Panc1 (cell line): ENCODE results near the gene VWA3B. TPM values are rescaled to one million over a fixed set of nuclear protein-coding genes. Genes with fewer than 3 reads are reported as not detected.
"Not testable (repeated sequence)": the region's sequence is repeated elsewhere in the genome, so short reads cannot be mapped to it uniquely, and the experiment has no call there.

Source experiments
- ATAC-seq: fragments of 200-7000 bp; cut with Tn5 transposase; 2 replicates; pipeline ENCODE4 v1.9.1; 2020; ENCODE audit warnings: mild to moderate bottlenecking, moderate library complexity
- BruUV-seq: library from RNA; stranded (reverse); fragments of 400-500 nt; replicated peaks from 2 replicates; lab custom pipeline; 2021; lab: Mats Ljungman, UMichigan
- CTCF ChIA-PET: fragments of 300-600 bp; sonication (Branson Sonifier 250); formaldehyde crosslinking; loops from one replicate; lab custom pipeline; 2022; ENCODE audit warnings: antibody characterized with exemption; lab: Charles Lee
- POLR2A ChIA-PET: fragments of 300-600 bp; sonication (Branson Sonifier 250); formaldehyde crosslinking; loops from one replicate; lab custom pipeline; 2022; ENCODE audit warnings: antibody characterized with exemption; lab: Charles Lee
- DNase-seq: peaks from one replicate; pipeline ENCODE4 v3.0.0-alpha.2; 2010; ENCODE audit warnings: low read depth, low spot score
- H3K27ac ChIP-seq: 2 replicates; pipeline ENCODE4 v1.5.1; 2011; ENCODE audit warnings: mild to moderate bottlenecking, low read length, inconsistent platforms
- H3K27me3 ChIP-seq: fragments of 200-500 bp; sonication (Bioruptor generic); 2 replicates; pipeline ENCODE4 v1.6.0; 2014; ENCODE audit warnings: low read length, inconsistent platforms; ENCODE audit not compliant: control insufficient read depth, insufficient read depth
- H3K36me3 ChIP-seq: fragments of 200-500 bp; sonication (Bioruptor generic); 2 replicates; pipeline ENCODE4 v1.5.1; 2014; ENCODE audit warnings: inconsistent platforms, mild to moderate bottlenecking, low read length, moderate library complexity; ENCODE audit not compliant: control insufficient read depth, insufficient read depth
- H3K4me1 ChIP-seq: 2 replicates; pipeline ENCODE4 v1.5.1; 2011; ENCODE audit warnings: inconsistent platforms, mild to moderate bottlenecking, low read length, moderate library complexity; ENCODE audit not compliant: control insufficient read depth, insufficient read depth
- H3K4me3 ChIP-seq, 2 experiments: 2 replicates each; pipeline ENCODE4 v1.5.1; 2011 to 2012; ENCODE audit warnings: low read depth in 2 of 2, low read length in 2 of 2, mild to moderate bottlenecking in 2 of 2, inconsistent platforms in 1 of 2, moderate library complexity in 1 of 2
- H3K9me3 ChIP-seq: fragments of 200-500 bp; sonication (Bioruptor generic); 2 replicates; pipeline ENCODE4 v1.5.1; 2014; ENCODE audit warnings: low read depth, mild to moderate bottlenecking, inconsistent platforms, low read length, moderate library complexity; ENCODE audit not compliant: control insufficient read depth, insufficient read depth
- POLR2AphosphoS5 ChIP-seq: IDR thresholded peaks from 2 replicates; pipeline ENCODE4 v1.6.1; 2012; ENCODE audit warnings: mild to moderate bottlenecking, low read depth, low read length, moderate library complexity
- REST ChIP-seq, 2 experiments: IDR thresholded peaks; 2 replicates each; pipeline ENCODE4 v1.6.1; 2011 to 2012; ENCODE audit warnings: low read depth in 2 of 2, control low read depth in 1 of 2, low read length in 1 of 2, mild to moderate bottlenecking in 1 of 2, moderate library complexity in 1 of 2; ENCODE audit not compliant: insufficient read depth in 1 of 2
- SIN3A ChIP-seq: IDR thresholded peaks from 2 replicates; pipeline ENCODE4 v1.6.1; 2012; ENCODE audit warnings: low read depth, mild to moderate bottlenecking, low read length, moderate library complexity, borderline replicate concordance; ENCODE audit not compliant: insufficient read depth
- TCF7L2 ChIP-seq: IDR thresholded peaks from 2 replicates; pipeline ENCODE4 v1.6.1; 2011; ENCODE audit warnings: mild to moderate bottlenecking, low read depth, low read length, inconsistent platforms
- in situ Hi-C: cut with HindIII; loops from 2 replicates; pipeline ENCODE4 v1.10.0; 2016; ENCODE audit warnings: low sequenced_read_pairs, low pct_unique_long_range_greater_than_20kb
- intact Hi-C: fragments of 100-400 bp; cut with micrococcal nuclease; formaldehyde crosslinking; loops from one replicate; pipeline ENCODE4 v1.10.0; 2022; ENCODE audit not compliant: unreplicated experiment
- total RNA-seq: library from RNA; stranded (reverse); gene quantifications from one replicate; pipeline ENCODE4 v1.2.1, GENCODE V29; 2021; ENCODE audit not compliant: unreplicated experiment
- TF ChIP-seq, protein P1 (sequence below): fragments of 450-650 bp; IDR thresholded peaks from 2 replicates; pipeline ENCODE4 v1.5.1; 2017; ENCODE audit warnings: mild to moderate bottlenecking

VWA3B gene
- total RNA-seq, 1 experiment from 2014 or later = not detected

- ChIA-PET POLR2A (no interaction called here), CTCF (no interaction called here)
- in situ Hi-C loops (no loop called here), intact Hi-C loops (no loop called here)
- H3K9me3 ChIP-seq = no peaks in the 10 kb centered on the region
- H3K27ac ChIP-seq = no peak overlapping the region
- no peaks in the 10 kb centered on the region for H3K27me3 ChIP-seq
- ATAC-seq = no peak
- TF ChIP-seq TCF7L2 (no peak), REST (IDR thresholded peaks at IDR 0.05; ENCODE audit: insufficient read depth in 1 of 2, low read depth in 2 of 2, low read length in 1 of 2) (no peak), POLR2AphosphoS5 (no peak), SIN3A (no peak)
- TF ChIP-seq, protein P1, sequence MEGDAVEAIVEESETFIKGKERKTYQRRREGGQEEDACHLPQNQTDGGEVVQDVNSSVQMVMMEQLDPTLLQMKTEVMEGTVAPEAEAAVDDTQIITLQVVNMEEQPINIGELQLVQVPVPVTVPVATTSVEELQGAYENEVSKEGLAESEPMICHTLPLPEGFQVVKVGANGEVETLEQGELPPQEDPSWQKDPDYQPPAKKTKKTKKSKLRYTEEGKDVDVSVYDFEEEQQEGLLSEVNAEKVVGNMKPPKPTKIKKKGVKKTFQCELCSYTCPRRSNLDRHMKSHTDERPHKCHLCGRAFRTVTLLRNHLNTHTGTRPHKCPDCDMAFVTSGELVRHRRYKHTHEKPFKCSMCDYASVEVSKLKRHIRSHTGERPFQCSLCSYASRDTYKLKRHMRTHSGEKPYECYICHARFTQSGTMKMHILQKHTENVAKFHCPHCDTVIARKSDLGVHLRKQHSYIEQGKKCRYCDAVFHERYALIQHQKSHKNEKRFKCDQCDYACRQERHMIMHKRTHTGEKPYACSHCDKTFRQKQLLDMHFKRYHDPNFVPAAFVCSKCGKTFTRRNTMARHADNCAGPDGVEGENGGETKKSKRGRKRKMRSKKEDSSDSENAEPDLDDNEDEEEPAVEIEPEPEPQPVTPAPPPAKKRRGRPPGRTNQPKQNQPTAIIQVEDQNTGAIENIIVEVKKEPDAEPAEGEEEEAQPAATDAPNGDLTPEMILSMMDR = no peak
- no peaks in the 10 kb centered on the region for H3K36me3 ChIP-seq
- no TSS peak for BruUV-seq
- no peak overlapping the region for H3K4me3 ChIP-seq
- no peak for DNase-seq
- H3K4me1 ChIP-seq = no peaks in the 10 kb centered on the region
Observed at GRCh38 chr2:98145070-98145469, 58.1 kb downstream of the VWA3B start.

DNA sequence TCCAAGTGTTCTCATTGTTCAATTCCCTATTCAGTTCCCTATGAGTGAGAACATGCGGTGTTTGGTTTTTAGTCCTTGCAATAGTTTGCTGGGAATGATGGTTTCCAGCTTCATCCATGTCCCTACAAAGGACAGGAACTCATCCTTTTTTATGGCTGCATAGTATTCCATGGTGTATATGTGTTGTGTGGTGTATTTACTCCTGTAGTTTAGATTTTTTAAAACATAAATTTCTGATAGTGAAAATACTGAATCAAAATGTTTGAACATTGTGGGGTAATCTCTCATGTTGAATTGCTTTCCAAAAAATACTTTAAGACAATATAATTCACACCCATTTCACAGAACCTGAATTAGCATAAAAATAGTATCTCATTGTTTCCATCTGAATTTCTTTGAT is 60.9 kb downstream of the VWA3B start:
- H3K4me1 ChIP-seq, H3K4me3 ChIP-seq, in situ Hi-C loops, H3K27ac ChIP-seq, H3K27me3 ChIP-seq, POLR2A ChIA-PET, BruUV-seq, DNase-seq, CTCF ChIA-PET, H3K36me3 ChIP-seq, ATAC-seq, H3K9me3 ChIP-seq, intact Hi-C loops: not testable (repeated sequence)

DNA sequence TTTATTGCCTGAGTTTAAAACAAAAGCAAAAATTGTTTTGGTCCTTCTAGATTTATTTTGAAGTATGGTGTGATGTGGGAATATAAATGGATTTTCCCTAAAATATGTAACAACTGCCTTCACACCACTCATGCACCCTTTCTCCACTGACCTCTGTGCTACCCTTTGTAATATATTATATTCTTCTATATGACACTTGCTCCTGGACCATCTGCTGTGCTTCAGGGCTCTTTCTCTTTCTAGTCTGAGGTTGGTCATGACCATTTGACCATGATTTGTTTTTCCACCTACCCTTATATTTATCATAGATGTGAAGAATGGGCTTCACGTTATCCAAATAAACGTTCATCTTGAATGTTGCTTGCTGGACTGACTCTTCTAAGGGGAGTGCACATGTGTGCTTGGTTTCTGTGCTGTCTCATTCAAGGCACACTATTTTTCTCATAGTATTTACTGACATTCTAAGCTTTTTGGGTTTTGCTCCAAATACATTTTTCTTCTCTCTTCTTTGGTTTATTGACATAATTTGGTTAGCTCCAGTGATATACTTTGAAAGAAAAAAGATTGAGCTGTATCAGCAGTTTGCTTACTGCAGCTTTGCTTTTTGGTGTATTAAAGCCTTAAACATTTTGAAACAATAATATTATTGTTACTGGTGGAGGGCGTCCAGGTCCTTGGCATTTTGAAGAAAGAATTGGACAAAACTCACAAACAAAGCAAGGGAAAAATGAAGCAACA is 61.8 kb downstream of the VWA3B start:
- no peak for ATAC-seq
- intact Hi-C loops = no loop called here
- CTCF ChIA-PET = interaction anchor here (0.5 kb wide), 1 partner anchor 688 kb away, joined by 4 read pairs; no protein-coding TSS in a partner anchor

More for the DNA sequence above, 61.8 kb downstream of the VWA3B start:
- H3K9me3 ChIP-seq = no peaks in the 10 kb centered on the region
- no peaks in the 10 kb centered on the region for H3K4me1 ChIP-seq
- TF ChIP-seq POLR2AphosphoS5 (no peak), REST (IDR thresholded peaks at IDR 0.05; ENCODE audit: insufficient read depth in 1 of 2, low read depth in 2 of 2, low read length in 1 of 2) (no peak), TCF7L2 (no peak), SIN3A (no peak)
- TF ChIP-seq, protein P1 = no peak
- BruUV-seq = no TSS peak
- H3K4me3 ChIP-seq = peak overlapping the region in 1 of 2 experiments; percentile 24; a peak in 1 of 4 replicates
- H3K27ac ChIP-seq = no peak overlapping the region
- no peaks in the 10 kb centered on the region for H3K27me3 ChIP-seq
- H3K36me3 ChIP-seq = no peaks in the 10 kb centered on the region
- DNase-seq = no peak
- POLR2A ChIA-PET = no interaction called here
- in situ Hi-C loops = no loop called here
